ENCODE measurements around the gene CDK5R2. TPM values are rescaled to one million over a fixed set of nuclear protein-coding genes. Genes with fewer than 3 reads are reported as not detected.
A peak's percentile ranks its signal among the peaks of the same experiment; 100 is the strongest.

CDK5R2 gene
- total RNA-seq, 3 donors from 2014 or later, result 0.38 to 1.4 (median 0.39) TPM

DNA sequence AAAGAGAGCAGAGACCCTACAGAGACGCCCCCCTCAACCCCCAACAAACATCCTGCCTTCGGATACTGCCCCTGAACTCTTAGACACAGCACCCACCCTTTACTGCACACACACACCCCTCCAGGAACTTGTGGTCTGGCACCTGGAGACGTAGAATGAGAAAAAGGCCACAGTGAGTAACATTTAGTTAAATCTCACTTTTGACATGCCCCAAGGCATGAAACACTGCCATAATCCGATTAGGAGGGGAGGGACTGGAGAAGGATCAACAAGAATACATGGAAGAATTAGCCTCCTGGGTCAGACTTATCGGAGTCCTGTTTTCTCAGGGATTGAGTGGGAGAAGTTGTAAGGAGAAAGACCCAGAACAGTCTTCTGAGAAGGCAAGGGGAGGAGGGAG lies 4.1 kb downstream of the CDK5R2 start:
- TF ChIP-seq, protein P1, sequence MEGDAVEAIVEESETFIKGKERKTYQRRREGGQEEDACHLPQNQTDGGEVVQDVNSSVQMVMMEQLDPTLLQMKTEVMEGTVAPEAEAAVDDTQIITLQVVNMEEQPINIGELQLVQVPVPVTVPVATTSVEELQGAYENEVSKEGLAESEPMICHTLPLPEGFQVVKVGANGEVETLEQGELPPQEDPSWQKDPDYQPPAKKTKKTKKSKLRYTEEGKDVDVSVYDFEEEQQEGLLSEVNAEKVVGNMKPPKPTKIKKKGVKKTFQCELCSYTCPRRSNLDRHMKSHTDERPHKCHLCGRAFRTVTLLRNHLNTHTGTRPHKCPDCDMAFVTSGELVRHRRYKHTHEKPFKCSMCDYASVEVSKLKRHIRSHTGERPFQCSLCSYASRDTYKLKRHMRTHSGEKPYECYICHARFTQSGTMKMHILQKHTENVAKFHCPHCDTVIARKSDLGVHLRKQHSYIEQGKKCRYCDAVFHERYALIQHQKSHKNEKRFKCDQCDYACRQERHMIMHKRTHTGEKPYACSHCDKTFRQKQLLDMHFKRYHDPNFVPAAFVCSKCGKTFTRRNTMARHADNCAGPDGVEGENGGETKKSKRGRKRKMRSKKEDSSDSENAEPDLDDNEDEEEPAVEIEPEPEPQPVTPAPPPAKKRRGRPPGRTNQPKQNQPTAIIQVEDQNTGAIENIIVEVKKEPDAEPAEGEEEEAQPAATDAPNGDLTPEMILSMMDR (IDR thresholded peaks at IDR 0.05), result no peak
- no peaks in the 10 kb centered on the region for H3K9me3 ChIP-seq
- intact Hi-C loops (cut with DNase I, micrococcal nuclease), result no loop called here
- DNase-seq (no peak), ATAC-seq (no peak)
- no peaks in the 10 kb centered on the region for H3K36me3 ChIP-seq (ENCODE audit: low read depth)
- no peak overlapping the region for H3K4me3 ChIP-seq
- H3K4me1 ChIP-seq (ENCODE audit: low read depth), result peaks cover 10% of the 10 kb centered on the region

DNA sequence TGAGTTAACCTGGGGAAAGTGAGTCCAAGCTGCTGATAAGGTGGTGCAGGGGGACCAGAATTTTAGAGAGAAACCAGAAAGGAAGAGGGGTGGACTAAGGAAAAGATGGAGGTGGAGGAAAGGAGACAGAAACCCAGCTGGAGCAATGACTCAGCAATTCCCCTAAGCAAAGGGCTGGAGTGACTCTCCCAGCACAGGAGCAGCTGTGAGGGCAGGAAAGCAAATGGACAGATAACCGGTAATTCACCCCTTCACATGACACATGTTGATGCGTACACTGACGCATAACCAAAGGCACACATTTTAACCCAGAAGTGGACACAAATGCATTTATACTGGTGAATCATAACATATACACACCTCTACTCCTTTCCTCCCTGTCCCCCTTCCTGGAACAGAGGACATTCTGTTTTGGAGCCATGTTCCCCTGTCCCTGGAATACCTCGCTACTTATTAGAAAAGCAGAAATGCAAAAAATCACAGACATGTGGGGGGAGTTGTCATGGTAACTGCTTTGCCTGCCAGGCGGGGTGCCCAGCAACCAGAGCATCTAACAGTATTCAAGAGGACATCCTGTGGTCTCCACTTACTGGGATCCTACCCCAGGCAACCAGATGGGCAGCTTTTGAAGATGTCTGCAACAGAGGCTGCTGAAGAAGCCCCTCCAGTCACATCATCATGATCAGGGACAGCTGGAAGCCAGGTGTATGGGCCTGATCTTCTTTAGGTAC lies 4.7 kb downstream of the CDK5R2 start:
- ATAC-seq (no peak), DNase-seq (no peak)
- peaks cover 10% of the 10 kb centered on the region for H3K4me1 ChIP-seq (ENCODE audit: low read depth)
- H3K4me3 ChIP-seq, result no peak overlapping the region
- H3K36me3 ChIP-seq (ENCODE audit: low read depth), result no peaks in the 10 kb centered on the region
- TF ChIP-seq, protein P1 (IDR thresholded peaks at IDR 0.05), result no peak
- H3K9me3 ChIP-seq, result no peaks in the 10 kb centered on the region
- intact Hi-C loops (cut with DNase I, micrococcal nuclease), result no loop called here

- Histone ChIP-seq H3K4me1 (ENCODE audit: low read depth) (peaks cover 6% of the 10 kb centered on the region), H3K4me3 (no peak overlapping the region), H3K9me3 (no peaks in the 10 kb centered on the region), H3K36me3 (ENCODE audit: low read depth) (no peaks in the 10 kb centered on the region)
- ATAC-seq (no peak), DNase-seq (no peak)
- intact Hi-C loops (cut with DNase I, micrococcal nuclease), result no loop called here
- TF ChIP-seq, protein P1 (IDR thresholded peaks at IDR 0.05), result no peak
Observed at GRCh38 chr2:218970894-218971293, 11.4 kb downstream of the CDK5R2 start.

DNA sequence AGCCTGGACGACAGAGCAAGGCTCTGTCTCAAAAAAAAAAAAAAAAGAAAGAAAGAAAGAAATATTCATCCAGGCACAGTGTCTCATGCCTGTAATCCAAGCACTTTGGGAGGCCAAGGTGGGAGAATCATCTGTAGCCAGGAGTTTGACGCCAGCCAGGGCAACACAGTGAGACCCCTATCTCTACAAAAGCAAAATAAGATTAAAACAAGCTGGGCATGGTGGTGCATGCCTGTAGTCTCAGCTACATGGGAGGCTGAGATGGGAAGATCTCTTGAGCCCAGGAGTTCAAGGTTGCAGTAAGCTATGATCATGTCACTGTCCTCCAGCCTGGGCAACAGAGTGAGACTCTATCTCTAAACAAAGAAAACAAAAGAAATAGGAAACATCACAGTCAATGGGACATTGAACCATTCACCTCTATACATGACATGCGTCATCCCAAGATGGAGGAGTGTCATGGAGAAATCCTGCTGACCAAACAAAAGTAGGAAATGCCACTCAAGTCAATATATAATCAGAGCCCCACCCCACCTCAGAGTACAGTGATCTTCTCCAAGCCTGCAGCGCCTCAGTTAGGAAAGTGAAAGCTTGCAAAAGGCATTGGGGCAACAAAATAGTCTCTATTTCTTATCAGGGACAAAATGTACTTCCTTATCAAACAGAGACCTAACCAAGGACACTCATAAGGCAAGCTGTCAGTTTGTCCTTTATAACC lies 15.8 kb downstream of the CDK5R2 start:
- peak in 1 of 3 donors; percentile 61 for DNase-seq
- TF ChIP-seq, protein P1 (IDR thresholded peaks at IDR 0.05), result no peak
- peak; percentile 92 for ATAC-seq
- no peaks in the 10 kb centered on the region for H3K9me3 ChIP-seq
- no peak overlapping the region for H3K4me3 ChIP-seq
- intact Hi-C loops (cut with DNase I, micrococcal nuclease), result no loop called here
- H3K4me1 ChIP-seq (ENCODE audit: low read depth), result peaks cover 6% of the 10 kb centered on the region
- no peaks in the 10 kb centered on the region for H3K36me3 ChIP-seq (ENCODE audit: low read depth)

DNA sequence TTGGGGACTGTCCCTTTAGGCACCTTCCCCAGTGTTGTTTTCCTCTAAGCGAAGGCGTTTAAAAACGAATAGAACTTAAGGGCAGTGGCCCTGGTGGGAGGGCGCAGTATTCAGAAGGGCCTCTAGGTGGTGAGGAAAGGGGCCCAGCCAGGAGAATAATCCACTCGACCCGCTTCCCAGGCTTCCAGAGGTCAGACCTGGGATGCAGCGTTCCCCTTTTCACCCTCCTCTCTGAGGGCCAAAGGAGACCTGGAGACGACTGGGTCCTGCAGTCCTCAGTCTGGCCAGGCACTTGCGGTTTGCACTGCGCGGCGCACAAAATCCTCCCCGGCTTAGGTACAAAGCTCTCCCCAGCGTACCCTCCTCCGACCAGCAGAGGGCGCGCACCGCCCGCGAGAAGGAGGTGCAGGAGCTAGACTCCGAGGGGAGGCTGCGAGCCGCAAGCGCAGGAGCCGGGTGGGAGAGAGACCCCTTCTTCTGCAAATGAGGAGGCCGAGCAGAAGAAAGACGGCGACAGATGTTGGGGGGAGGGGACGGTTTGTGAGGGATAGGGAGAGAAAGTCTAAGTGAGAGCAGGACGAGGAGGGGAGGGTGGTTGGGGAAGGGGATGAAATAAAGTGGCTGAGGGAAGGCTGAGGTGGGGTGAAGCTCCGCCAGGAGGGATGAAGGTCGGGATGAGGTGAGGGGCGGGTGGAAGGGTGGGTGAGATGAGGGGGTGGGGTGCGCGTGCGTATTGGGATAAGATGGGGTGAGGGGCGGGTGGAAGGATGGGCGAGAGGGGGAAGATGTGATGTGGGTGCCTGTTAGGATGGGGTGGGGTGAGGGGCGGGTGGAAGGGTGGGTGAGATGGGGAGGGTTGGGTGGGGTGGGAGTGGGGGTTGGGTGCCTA lies 20.6 kb downstream of the CDK5R2 start:
- Histone ChIP-seq H3K4me3 (no peak overlapping the region), H3K36me3 (ENCODE audit: low read depth) (no peaks in the 10 kb centered on the region), H3K9me3 (no peaks in the 10 kb centered on the region), H3K4me1 (ENCODE audit: low read depth) (peaks cover 29% of the 10 kb centered on the region)
- ATAC-seq (peak; percentile 80), DNase-seq (peak; percentile 87 to 90 (median 89))
- intact Hi-C loops (cut with DNase I, micrococcal nuclease), result no loop called here
- TF ChIP-seq, protein P1 (IDR thresholded peaks at IDR 0.05), result peak; percentile 98

Measured in mucosa of descending colon (tissue), 3 donors.